Liver (tissue), 3 donors: ENCODE results near the gene FRMD4A.

Experiments
- ATF3 ChIP-seq: IDR thresholded peaks from 2 replicates; pipeline ENCODE4 v1.6.1; 2016; ENCODE audit warnings: antibody characterized with exemption
- EGR1 ChIP-seq, 2 donors: IDR thresholded peaks; 2 replicates each; pipeline ENCODE4 v1.6.1; 2016 to 2018; ENCODE audit warnings: antibody characterized with exemption in 2 of 2, low read depth in 2 of 2
- FOXA1 ChIP-seq: IDR thresholded peaks from 2 replicates; pipeline ENCODE4 v1.6.1; 2016; ENCODE audit warnings: antibody characterized with exemption
- GABPA ChIP-seq, 2 donors: IDR thresholded peaks in 1 of 2; conservative IDR thresholded peaks in 1 of 2; 2 replicates each; pipeline ENCODE4 v1.6.1; 2016; ENCODE audit warnings: antibody characterized with exemption in 2 of 2, mild to moderate bottlenecking in 1 of 2, moderate library complexity in 1 of 2
- HNF4A ChIP-seq, 2 donors: conservative IDR thresholded peaks; 2 replicates each; pipeline ENCODE4 v1.6.1; 2016; ENCODE audit warnings: antibody characterized with exemption in 2 of 2, mild to moderate bottlenecking in 2 of 2
- JUND ChIP-seq, 2 donors: IDR thresholded peaks; 2 replicates each; pipeline ENCODE4 v1.6.1; 2016; ENCODE audit warnings: antibody characterized with exemption in 2 of 2
- RAD21 ChIP-seq, 2 donors: IDR thresholded peaks; 2 replicates each; pipeline ENCODE4 v1.6.1; 2016; ENCODE audit warnings: antibody characterized with exemption in 2 of 2, mild to moderate bottlenecking in 2 of 2
- REST ChIP-seq: IDR thresholded peaks from 2 replicates; pipeline ENCODE4 v1.6.1; 2016; ENCODE audit warnings: antibody characterized with exemption, mild to moderate bottlenecking
- SP1 ChIP-seq: IDR thresholded peaks from 2 replicates; pipeline ENCODE4 v1.6.1; 2018; ENCODE audit warnings: antibody characterized with exemption, mild to moderate bottlenecking
- TAF1 ChIP-seq: conservative IDR thresholded peaks from 2 replicates; pipeline ENCODE4 v1.6.1; 2016; ENCODE audit warnings: antibody characterized with exemption, mild to moderate bottlenecking
- YY1 ChIP-seq: IDR thresholded peaks from 2 replicates; pipeline ENCODE4 v1.6.1; 2016; ENCODE audit warnings: antibody characterized with exemption, mild to moderate bottlenecking
- ZBTB33 ChIP-seq: IDR thresholded peaks from 2 replicates; pipeline ENCODE4 v1.6.1; 2016; ENCODE audit warnings: antibody characterized with exemption
- TF ChIP-seq, protein P1 (sequence below): fragments of 150-350 bp; IDR thresholded peaks from 2 replicates; pipeline ENCODE4 v1.5.1; 2017; ENCODE audit warnings: improper control_type of control experiment, low read depth, low read length; ENCODE audit not compliant: missing input control
- TF ChIP-seq, protein P2 (sequence below): IDR thresholded peaks from 2 replicates; pipeline ENCODE4 v1.6.1; 2016; ENCODE audit warnings: antibody characterized with exemption
- donor health status: healthy.
- donor health status: healthy.

DNA sequence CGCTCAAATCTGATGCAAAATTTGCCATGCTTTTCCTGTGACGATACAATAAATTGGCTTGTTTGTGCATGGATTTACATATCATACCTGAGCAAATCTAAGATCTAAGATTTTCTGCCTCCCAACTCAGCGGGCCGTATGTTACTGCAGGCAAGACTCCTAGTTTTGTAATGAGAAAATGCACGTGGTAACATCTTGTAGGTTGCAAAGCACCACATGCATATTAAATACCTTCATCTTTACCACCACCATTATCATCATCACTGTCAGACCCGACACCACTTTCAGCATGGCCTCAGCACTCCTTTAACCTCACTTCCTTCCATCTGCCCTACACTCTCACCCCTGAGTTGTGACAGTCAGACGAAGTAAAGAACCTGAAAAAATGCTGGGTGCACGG lies 202.2 kb downstream of the FRMD4A start:
- TF ChIP-seq, protein P1, sequence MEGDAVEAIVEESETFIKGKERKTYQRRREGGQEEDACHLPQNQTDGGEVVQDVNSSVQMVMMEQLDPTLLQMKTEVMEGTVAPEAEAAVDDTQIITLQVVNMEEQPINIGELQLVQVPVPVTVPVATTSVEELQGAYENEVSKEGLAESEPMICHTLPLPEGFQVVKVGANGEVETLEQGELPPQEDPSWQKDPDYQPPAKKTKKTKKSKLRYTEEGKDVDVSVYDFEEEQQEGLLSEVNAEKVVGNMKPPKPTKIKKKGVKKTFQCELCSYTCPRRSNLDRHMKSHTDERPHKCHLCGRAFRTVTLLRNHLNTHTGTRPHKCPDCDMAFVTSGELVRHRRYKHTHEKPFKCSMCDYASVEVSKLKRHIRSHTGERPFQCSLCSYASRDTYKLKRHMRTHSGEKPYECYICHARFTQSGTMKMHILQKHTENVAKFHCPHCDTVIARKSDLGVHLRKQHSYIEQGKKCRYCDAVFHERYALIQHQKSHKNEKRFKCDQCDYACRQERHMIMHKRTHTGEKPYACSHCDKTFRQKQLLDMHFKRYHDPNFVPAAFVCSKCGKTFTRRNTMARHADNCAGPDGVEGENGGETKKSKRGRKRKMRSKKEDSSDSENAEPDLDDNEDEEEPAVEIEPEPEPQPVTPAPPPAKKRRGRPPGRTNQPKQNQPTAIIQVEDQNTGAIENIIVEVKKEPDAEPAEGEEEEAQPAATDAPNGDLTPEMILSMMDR = no peak
- TF ChIP-seq, protein P2, sequence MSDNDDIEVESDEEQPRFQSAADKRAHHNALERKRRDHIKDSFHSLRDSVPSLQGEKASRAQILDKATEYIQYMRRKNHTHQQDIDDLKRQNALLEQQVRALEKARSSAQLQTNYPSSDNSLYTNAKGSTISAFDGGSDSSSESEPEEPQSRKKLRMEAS = no peak
- TF ChIP-seq ZBTB33 (no peak), GABPA (IDR thresholded peaks at IDR 0.05 in 1 of 2, conservative IDR thresholded peaks at IDR 0.05 in 1 of 2) (no peak), FOXA1 (no peak), SP1 (no peak), TAF1 (no peak), YY1 (no peak), RAD21 (IDR thresholded peaks at IDR 0.05) (no peak), EGR1 (IDR thresholded peaks at IDR 0.05; ENCODE audit: low read depth in 2 of 2) (no peak), HNF4A (conservative IDR thresholded peaks at IDR 0.05) (no peak), REST (no peak), ATF3 (no peak), JUND (IDR thresholded peaks at IDR 0.05) (no peak)
